Stromal cell of bone marrow (primary cell): Measurements from ENCODE around the gene PRKN.

Experiments used
- DNase-seq: peaks from one replicate; pipeline ENCODE4 v3.0.0-alpha.2; 2012; ENCODE audit warnings: low read depth

The PRKN gene

GRCh38 chr6:162306616-162307015 lies 420.9 kb downstream of the PRKN start:
- no peak for DNase-seq

GRCh38 chr6:162301128-162301527 lies 426.4 kb downstream of the PRKN start:
- DNase-seq = no peak

- DNase-seq = no peak
Observed at GRCh38 chr6:162294029-162294428, 433.5 kb downstream of the PRKN start.

- no peak for DNase-seq
Observed at GRCh38 chr6:162292915-162293314, 434.7 kb downstream of the PRKN start.

- no peak for DNase-seq
Observed at GRCh38 chr6:162290846-162291465, 436.6 kb downstream of the PRKN start.

- no peak for DNase-seq
Observed at GRCh38 chr6:162289972-162290371, 437.6 kb downstream of the PRKN start.

GRCh38 chr6:162273986-162274385 lies 453.6 kb downstream of the PRKN start:
- no peak for DNase-seq

GRCh38 chr6:162271922-162272321 lies 455.6 kb downstream of the PRKN start:
- DNase-seq = no peak

GRCh38 chr6:162270966-162271365 lies 456.6 kb downstream of the PRKN start:
- no peak for DNase-seq

GRCh38 chr6:162267641-162268040 lies 459.9 kb downstream of the PRKN start:
- DNase-seq = no peak

GRCh38 chr6:162267126-162267525 lies 460.4 kb downstream of the PRKN start:
- no peak for DNase-seq

- DNase-seq = no peak
Observed at GRCh38 chr6:162264581-162264980, 463.0 kb downstream of the PRKN start.

GRCh38 chr6:162262466-162263196 lies 464.9 kb downstream of the PRKN start:
- DNase-seq = no peak

GRCh38 chr6:162261598-162261997 lies 466.0 kb downstream of the PRKN start:
- DNase-seq = no peak

GRCh38 chr6:162260027-162260426 lies 467.5 kb downstream of the PRKN start:
- DNase-seq = no peak

- no peak for DNase-seq
Observed at GRCh38 chr6:162258647-162259046, 468.9 kb downstream of the PRKN start.

- DNase-seq = no peak
Observed at GRCh38 chr6:162256361-162256760, 471.2 kb downstream of the PRKN start.

- DNase-seq = no peak
Observed at GRCh38 chr6:162251257-162251656, 476.3 kb downstream of the PRKN start.

- no peak for DNase-seq
Observed at GRCh38 chr6:162249907-162250642, 477.5 kb downstream of the PRKN start.

- no peak for DNase-seq
Observed at GRCh38 chr6:162245830-162246420, 481.6 kb downstream of the PRKN start.

- no peak for DNase-seq
Observed at GRCh38 chr6:162244031-162244430, 483.5 kb downstream of the PRKN start.

- DNase-seq = no peak
Observed at GRCh38 chr6:162242915-162243314, 484.7 kb downstream of the PRKN start.

GRCh38 chr6:162239330-162239729 lies 488.2 kb downstream of the PRKN start:
- DNase-seq = no peak
